ENCODE data around the gene PTGDS. TPM values are rescaled to one million over a fixed set of nuclear protein-coding genes. Genes with fewer than 3 reads are reported as not detected.

PTGDS gene
- total and polyA plus RNA-seq, 9 of the 15 experiments (the other 6 are each of a cell fraction or from before 2014, with no cell fraction given) = 0.46 to 7.1 (median 2.0) TPM

DNA sequence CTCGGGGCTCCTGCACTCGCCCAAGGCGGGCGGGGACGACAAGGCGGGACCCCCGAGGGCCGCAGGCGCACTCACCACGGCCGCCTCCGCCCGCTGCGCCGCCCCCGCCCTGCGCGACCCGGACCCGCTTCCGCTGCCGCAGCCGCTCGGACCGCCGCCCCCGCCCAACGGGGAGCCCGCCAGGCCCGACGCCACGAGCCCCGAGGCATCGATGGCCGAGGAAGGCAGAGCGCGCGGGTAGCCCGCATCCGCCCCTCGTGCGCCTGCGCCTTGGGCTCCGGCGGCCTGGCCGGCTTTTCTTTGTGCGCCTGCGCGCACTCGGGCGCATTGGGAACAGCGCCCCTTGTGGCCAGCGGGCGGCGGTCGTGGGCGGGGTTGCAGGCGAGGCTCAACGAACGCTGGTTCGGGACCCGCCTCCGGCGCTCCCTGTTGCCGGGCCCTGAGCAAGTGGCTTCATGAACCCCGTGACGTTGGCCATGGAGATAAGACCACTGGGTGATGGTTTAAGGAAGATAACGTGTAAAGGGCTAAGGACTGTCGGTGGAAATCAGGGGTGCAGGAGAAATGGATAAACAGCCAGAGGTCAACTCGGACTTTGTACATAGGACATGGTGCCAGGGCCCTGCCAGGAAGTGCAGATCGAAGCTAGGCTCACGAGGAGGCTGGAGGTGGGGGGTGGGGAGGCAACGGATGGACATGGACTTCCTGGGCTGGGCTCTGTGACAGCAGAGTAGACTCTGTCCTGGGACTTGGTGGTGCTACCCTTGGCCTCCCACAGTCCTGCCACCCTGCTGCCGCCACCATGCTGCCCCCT, 32.6 kb upstream of the PTGDS start, which contains the start of the genes C8G and FBXW5 (continued):
- TF ChIP-seq, protein P1, sequence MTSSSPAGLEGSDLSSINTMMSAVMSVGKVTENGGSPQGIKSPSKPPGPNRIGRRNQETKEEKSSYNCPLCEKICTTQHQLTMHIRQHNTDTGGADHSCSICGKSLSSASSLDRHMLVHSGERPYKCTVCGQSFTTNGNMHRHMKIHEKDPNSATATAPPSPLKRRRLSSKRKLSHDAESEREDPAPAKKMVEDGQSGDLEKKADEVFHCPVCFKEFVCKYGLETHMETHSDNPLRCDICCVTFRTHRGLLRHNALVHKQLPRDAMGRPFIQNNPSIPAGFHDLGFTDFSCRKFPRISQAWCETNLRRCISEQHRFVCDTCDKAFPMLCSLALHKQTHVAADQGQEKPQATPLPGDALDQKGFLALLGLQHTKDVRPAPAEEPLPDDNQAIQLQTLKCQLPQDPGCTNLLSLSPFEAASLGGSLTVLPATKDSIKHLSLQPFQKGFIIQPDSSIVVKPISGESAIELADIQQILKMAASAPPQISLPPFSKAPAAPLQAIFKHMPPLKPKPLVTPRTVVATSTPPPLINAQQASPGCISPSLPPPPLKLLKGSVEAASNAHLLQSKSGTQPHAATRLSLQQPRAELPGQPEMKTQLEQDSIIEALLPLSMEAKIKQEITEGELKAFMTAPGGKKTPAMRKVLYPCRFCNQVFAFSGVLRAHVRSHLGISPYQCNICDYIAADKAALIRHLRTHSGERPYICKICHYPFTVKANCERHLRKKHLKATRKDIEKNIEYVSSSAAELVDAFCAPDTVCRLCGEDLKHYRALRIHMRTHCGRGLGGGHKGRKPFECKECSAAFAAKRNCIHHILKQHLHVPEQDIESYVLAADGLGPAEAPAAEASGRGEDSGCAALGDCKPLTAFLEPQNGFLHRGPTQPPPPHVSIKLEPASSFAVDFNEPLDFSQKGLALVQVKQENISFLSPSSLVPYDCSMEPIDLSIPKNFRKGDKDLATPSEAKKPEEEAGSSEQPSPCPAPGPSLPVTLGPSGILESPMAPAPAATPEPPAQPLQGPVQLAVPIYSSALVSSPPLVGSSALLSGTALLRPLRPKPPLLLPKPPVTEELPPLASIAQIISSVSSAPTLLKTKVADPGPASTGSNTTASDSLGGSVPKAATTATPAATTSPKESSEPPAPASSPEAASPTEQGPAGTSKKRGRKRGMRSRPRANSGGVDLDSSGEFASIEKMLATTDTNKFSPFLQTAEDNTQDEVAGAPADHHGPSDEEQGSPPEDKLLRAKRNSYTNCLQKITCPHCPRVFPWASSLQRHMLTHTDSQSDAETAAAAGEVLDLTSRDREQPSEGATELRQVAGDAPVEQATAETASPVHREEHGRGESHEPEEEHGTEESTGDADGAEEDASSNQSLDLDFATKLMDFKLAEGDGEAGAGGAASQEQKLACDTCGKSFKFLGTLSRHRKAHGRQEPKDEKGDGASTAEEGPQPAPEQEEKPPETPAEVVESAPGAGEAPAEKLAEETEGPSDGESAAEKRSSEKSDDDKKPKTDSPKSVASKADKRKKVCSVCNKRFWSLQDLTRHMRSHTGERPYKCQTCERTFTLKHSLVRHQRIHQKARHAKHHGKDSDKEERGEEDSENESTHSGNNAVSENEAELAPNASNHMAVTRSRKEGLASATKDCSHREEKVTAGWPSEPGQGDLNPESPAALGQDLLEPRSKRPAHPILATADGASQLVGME (CRISPR knock-in tag; IDR thresholded peaks at IDR 0.05) = 0 out of 2 replicates have a peak, but pooled peaks have one; percentile 20
- TF ChIP-seq RAD51 (IDR thresholded peaks at IDR 0.05; ENCODE audit: borderline replicate concordance, low read depth) = peak; percentile 60
- TF ChIP-seq, protein P2, sequence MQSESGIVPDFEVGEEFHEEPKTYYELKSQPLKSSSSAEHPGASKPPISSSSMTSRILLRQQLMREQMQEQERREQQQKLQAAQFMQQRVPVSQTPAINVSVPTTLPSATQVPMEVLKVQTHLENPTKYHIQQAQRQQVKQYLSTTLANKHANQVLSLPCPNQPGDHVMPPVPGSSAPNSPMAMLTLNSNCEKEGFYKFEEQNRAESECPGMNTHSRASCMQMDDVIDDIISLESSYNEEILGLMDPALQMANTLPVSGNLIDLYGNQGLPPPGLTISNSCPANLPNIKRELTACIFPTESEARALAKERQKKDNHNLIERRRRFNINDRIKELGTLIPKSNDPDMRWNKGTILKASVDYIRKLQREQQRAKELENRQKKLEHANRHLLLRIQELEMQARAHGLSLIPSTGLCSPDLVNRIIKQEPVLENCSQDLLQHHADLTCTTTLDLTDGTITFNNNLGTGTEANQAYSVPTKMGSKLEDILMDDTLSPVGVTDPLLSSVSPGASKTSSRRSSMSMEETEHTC (IDR thresholded peaks at IDR 0.05) = peak; percentile 69; the same call in 1 of the 2 replicates
- TF ChIP-seq ZNF707 (CRISPR knock-in tag; conservative IDR thresholded peaks at IDR 0.05) = no peak
- TF ChIP-seq ETV6 (IDR thresholded peaks at IDR 0.05; ENCODE audit: borderline replicate concordance in 1 of 2, low read depth in 2 of 2, low read length in 1 of 2) = no peak
- TF ChIP-seq ETV6 (CRISPR knock-in tag; IDR thresholded peaks at IDR 0.05; ENCODE audit: borderline replicate concordance) = no peak
- TF ChIP-seq PHB (CRISPR knock-in tag; IDR thresholded peaks at IDR 0.05) = no peak
- TF ChIP-seq ZNF586 (CRISPR knock-in tag; conservative IDR thresholded peaks at IDR 0.05) = no peak
- no peak for TF ChIP-seq HEY1 (CRISPR knock-in tag; IDR thresholded peaks at IDR 0.05; ENCODE audit: borderline replicate concordance)
- TF ChIP-seq, protein P3, sequence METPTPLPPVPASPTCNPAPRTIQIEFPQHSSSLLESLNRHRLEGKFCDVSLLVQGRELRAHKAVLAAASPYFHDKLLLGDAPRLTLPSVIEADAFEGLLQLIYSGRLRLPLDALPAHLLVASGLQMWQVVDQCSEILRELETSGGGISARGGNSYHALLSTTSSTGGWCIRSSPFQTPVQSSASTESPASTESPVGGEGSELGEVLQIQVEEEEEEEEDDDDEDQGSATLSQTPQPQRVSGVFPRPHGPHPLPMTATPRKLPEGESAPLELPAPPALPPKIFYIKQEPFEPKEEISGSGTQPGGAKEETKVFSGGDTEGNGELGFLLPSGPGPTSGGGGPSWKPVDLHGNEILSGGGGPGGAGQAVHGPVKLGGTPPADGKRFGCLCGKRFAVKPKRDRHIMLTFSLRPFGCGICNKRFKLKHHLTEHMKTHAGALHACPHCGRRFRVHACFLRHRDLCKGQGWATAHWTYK (CRISPR knock-in tag; IDR thresholded peaks at IDR 0.05) = peak; percentile 70
- TF ChIP-seq, protein P4, sequence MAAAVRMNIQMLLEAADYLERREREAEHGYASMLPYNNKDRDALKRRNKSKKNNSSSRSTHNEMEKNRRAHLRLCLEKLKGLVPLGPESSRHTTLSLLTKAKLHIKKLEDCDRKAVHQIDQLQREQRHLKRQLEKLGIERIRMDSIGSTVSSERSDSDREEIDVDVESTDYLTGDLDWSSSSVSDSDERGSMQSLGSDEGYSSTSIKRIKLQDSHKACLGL (CRISPR knock-in tag; IDR thresholded peaks at IDR 0.05; ENCODE audit: borderline replicate concordance, poor library complexity, severe bottlenecking) = no peak
- TF ChIP-seq BMI1 (IDR thresholded peaks at IDR 0.05; ENCODE audit: low read length) = no peak
- TF ChIP-seq ZNF24 (IDR thresholded peaks at IDR 0.05) = no peak
- peak; percentile 39; the same call in 1 of the 2 replicates for TF ChIP-seq MEF2A (IDR thresholded peaks at IDR 0.05; ENCODE audit: control insufficient read depth, low read depth, low read length)
- peak; percentile 49; the same call in 1 of the 2 replicates for TF ChIP-seq TEAD4 (IDR thresholded peaks at IDR 0.05; ENCODE audit: low read length)
- TF ChIP-seq TEAD4 (CRISPR knock-in tag; IDR thresholded peaks at IDR 0.05; ENCODE audit: borderline replicate concordance) = no peak
- TF ChIP-seq ZNF143 (CRISPR knock-in tag; IDR thresholded peaks at IDR 0.05) = no peak
- TF ChIP-seq ZNF197 (CRISPR knock-in tag; IDR thresholded peaks at IDR 0.05; ENCODE audit: low read depth) = no peak
